Renal cortex interstitium (tissue), 3 donors: Measurements from ENCODE around the gene CMIP. TPM values are rescaled to one million over a fixed set of nuclear protein-coding genes. Genes with fewer than 3 reads are reported as not detected.

ENCODE experiments used
- polyA plus RNA-seq, 3 donors: library from polyadenylated mRNA; unstranded; fragments of 120-200 nt; gene quantifications; one replicate each; pipeline ENCODE4 v1.2.1, GENCODE V29; 2013; ENCODE audit not compliant: insufficient read length in 3 of 3

CMIP gene
- polyA plus RNA-seq, 3 donors = 41.0 to 55.1 (median 46.0) TPM

Other genes with a start within 250 kb of the CMIP start
- gene BCO1, start 206.1 kb upstream of the CMIP start, polyA plus RNA-seq = 1 to 10 TPM; 2.3 to 3.0 (median 2.4) TPM
- 1 to 10 TPM; 2.5 to 3.5 (median 2.6) TPM for gene GAN, start 129.8 kb upstream of the CMIP start, polyA plus RNA-seq